H1 (cell line): ENCODE data around the gene PGAM5. TPM values are rescaled to one million over a fixed set of nuclear protein-coding genes. Genes with fewer than 3 reads are reported as not detected.
A peak's percentile ranks its signal among the peaks of the same experiment; 100 is the strongest.

Source experiments
- ASH2L ChIP-seq: fragments of 200-600, 300-600 bp; sonication (generic); IDR thresholded peaks from one replicate; pipeline ENCODE4 v1.7.1; 2017; ENCODE audit warnings: low read length
- CEBPB ChIP-seq: IDR thresholded peaks from 2 replicates; pipeline ENCODE4 v1.6.1; 2012; ENCODE audit warnings: low read depth, low read length
- CHD7 ChIP-seq: fragments of 300-600 bp; sonication (generic); IDR thresholded peaks from 2 replicates; pipeline ENCODE4 v1.7.1; 2012; ENCODE audit warnings: low read length, moderate library complexity, mild to moderate bottlenecking, inconsistent platforms; ENCODE audit not compliant: insufficient replicate concordance
- CTBP2 ChIP-seq: IDR thresholded peaks from 2 replicates; pipeline ENCODE4 v1.7.0; 2011; ENCODE audit warnings: borderline replicate concordance, mild to moderate bottlenecking, moderate library complexity, mixed read lengths, low read length; ENCODE audit not compliant: insufficient read depth, insufficient read length
- KDM4A ChIP-seq: IDR thresholded peaks from one replicate; pipeline ENCODE4 v1.7.1; 2012; ENCODE audit warnings: low read depth, mild to moderate bottlenecking, moderate library complexity, low read length, inconsistent platforms; ENCODE audit not compliant: severe bottlenecking
- POLR2A ChIP-seq, 2 experiments: IDR thresholded peaks; 1 replicate in 1 of 2; 2 replicates in 1 of 2; pipeline ENCODE4 v1.6.1; 2011; ENCODE audit warnings: low read depth in 2 of 2, low read length in 2 of 2, mild to moderate bottlenecking in 2 of 2; ENCODE audit errors: control extremely low read depth in 1 of 2
- RBBP5 ChIP-seq: IDR thresholded peaks from 2 replicates; pipeline ENCODE4 v1.7.1; 2012; ENCODE audit warnings: low read depth, mild to moderate bottlenecking, inconsistent platforms, low read length, moderate library complexity, borderline replicate concordance
- SAP30 ChIP-seq: fragments of 300-600 bp; sonication (generic); IDR thresholded peaks from 2 replicates; pipeline ENCODE4 v1.7.1; 2012; ENCODE audit warnings: low read length, moderate library complexity, mild to moderate bottlenecking, inconsistent platforms; ENCODE audit not compliant: insufficient read depth, insufficient replicate concordance
- SP2 ChIP-seq: IDR thresholded peaks from 2 replicates; pipeline ENCODE4 v1.6.1; 2012; ENCODE audit warnings: mild to moderate bottlenecking, low read length, inconsistent platforms
- SUZ12 ChIP-seq: fragments of 200-600 bp; sonication (generic); IDR thresholded peaks from 2 replicates; pipeline ENCODE4 v1.6.1; 2012; ENCODE audit warnings: mild to moderate bottlenecking, inconsistent platforms, low read length, moderate library complexity, mixed read lengths
- polyA plus RNA-seq, 7 experiments: library from polyadenylated mRNA; depleted of rRNA in 3 of 7; stranded (reverse) in 5 of 7; unstranded in 2 of 7; fragments of >200 nt in 5 of 7; fragments of 200-250 nt in 2 of 7; gene quantifications; 1 replicate in 5 of 7; 2 replicates in 1 of 7; 4 replicates in 1 of 7; pipeline versions ENCODE4 v1.2.1 to v1.2.3, GENCODE V29; 2011 to 2013; ENCODE audit warnings: missing spikeins in 2 of 7, mixed read lengths in 2 of 7
- total RNA-seq: library from RNA; stranded (reverse); fragmentation: NEBNext Ultra II Directional; extraction: Animal tissue kit (Norgen Biotek cat#: 25700); gene quantifications from 2 replicates; pipeline ENCODE4 v1.2.1, GENCODE V29; 2021

Gene PGAM5
- total and polyA plus RNA-seq, 2 of the 8 experiments (the other 6 are each of a cell fraction or from before 2014, with no cell fraction given), result 66.4 to 84.0 TPM

- TF ChIP-seq SAP30, result no peak
- peak; percentile 80 to 84 for TF ChIP-seq POLR2A (IDR thresholded peaks at IDR 0.05; ENCODE audit: control extremely low read depth in 1 of 2, low read depth in 2 of 2, low read length in 2 of 2)
- TF ChIP-seq RBBP5, result no peak
- no peak for TF ChIP-seq ASH2L
- no peak for TF ChIP-seq CEBPB
- TF ChIP-seq SP2, result no peak
- no peak for TF ChIP-seq CTBP2
- TF ChIP-seq SUZ12, result no peak
- TF ChIP-seq CHD7, result no peak
- peak; percentile 23 for TF ChIP-seq KDM4A
Observed at GRCh38 chr12:132687211-132688164, 23.2 kb upstream of the PGAM5 start, which contains the start of the genes POLE and PXMP2 (continued).
